Skeletal muscle satellite cell (primary cell): Measurements from ENCODE around the gene STX12.
"Not testable (repeated sequence)": the region's sequence is repeated elsewhere in the genome, so short reads cannot be mapped to it uniquely, and the experiment has no call there.

Experiments
- H3K27me3 ChIP-seq: 2 replicates; pipeline ENCODE4 v1.7.0; 2013; ENCODE audit warnings: low read length; ENCODE audit not compliant: control insufficient read depth, insufficient read depth
- H3K36me3 ChIP-seq: 2 replicates; pipeline ENCODE4 v1.7.0; 2013; ENCODE audit warnings: mild to moderate bottlenecking, control low read depth, low read length; ENCODE audit not compliant: insufficient read depth
- H3K4me1 ChIP-seq: 2 replicates; pipeline ENCODE4 v1.7.0; 2013; ENCODE audit warnings: low read length; ENCODE audit not compliant: control insufficient read depth, insufficient read depth
- H3K4me2 ChIP-seq: 2 replicates; pipeline ENCODE4 v1.7.0; 2013; ENCODE audit warnings: mild to moderate bottlenecking, low read length
- H3K4me3 ChIP-seq: 2 replicates; pipeline ENCODE4 v1.7.0; 2013; ENCODE audit warnings: low read length
- H3K9ac ChIP-seq: 2 replicates; pipeline ENCODE4 v1.7.0; 2013; ENCODE audit warnings: mild to moderate bottlenecking, low read depth, low read length, moderate library complexity
- H3K9me3 ChIP-seq: replicated peaks from 2 replicates; pipeline ENCODE4 v1.7.0; 2013; ENCODE audit warnings: mild to moderate bottlenecking, control low read depth, low read length

Gene STX12

GRCh38 chr1:27776276-27776675 lies 3.3 kb downstream of the STX12 start:
- not testable (repeated sequence) for H3K27me3 ChIP-seq, H3K4me2 ChIP-seq, H3K36me3 ChIP-seq, H3K4me3 ChIP-seq, H3K9me3 ChIP-seq, H3K9ac ChIP-seq
- peaks cover 22% of the 10 kb centered on the region for H3K4me1 ChIP-seq

- Histone ChIP-seq H3K9ac (no peak overlapping the region), H3K4me2 (no peak overlapping the region), H3K4me1 (peaks cover 16% of the 10 kb centered on the region), H3K36me3 (peaks cover 13% of the 10 kb centered on the region), H3K27me3 (no peaks in the 10 kb centered on the region), H3K9me3 (no peaks in the 10 kb centered on the region), H3K4me3 (no peak overlapping the region)
Observed at GRCh38 chr1:27778056-27778455, 5.0 kb downstream of the STX12 start.

- Histone ChIP-seq H3K4me3 (no peak overlapping the region), H3K27me3 (no peaks in the 10 kb centered on the region), H3K4me2 (no peak overlapping the region), H3K36me3 (peaks cover 13% of the 10 kb centered on the region), H3K9ac (no peak overlapping the region), H3K9me3 (no peaks in the 10 kb centered on the region), H3K4me1 (peaks cover 15% of the 10 kb centered on the region)
Observed at GRCh38 chr1:27779122-27779521, 6.1 kb downstream of the STX12 start.

- H3K4me2 ChIP-seq = no peak overlapping the region
- H3K27me3 ChIP-seq = no peaks in the 10 kb centered on the region
- no peak overlapping the region for H3K9ac ChIP-seq
- H3K4me3 ChIP-seq = no peak overlapping the region
- H3K36me3 ChIP-seq = peaks cover 7% of the 10 kb centered on the region
- no peaks in the 10 kb centered on the region for H3K9me3 ChIP-seq
- H3K4me1 ChIP-seq = peaks cover 8% of the 10 kb centered on the region
Observed at GRCh38 chr1:27782950-27783349, 9.9 kb downstream of the STX12 start.

- Histone ChIP-seq H3K9ac (no peak overlapping the region), H3K4me2 (no peak overlapping the region), H3K9me3 (no peaks in the 10 kb centered on the region), H3K4me1 (peaks cover 23% of the 10 kb centered on the region), H3K4me3 (no peak overlapping the region), H3K27me3 (no peaks in the 10 kb centered on the region), H3K36me3 (peaks cover 7% of the 10 kb centered on the region)
Observed at GRCh38 chr1:27784700-27785099, 11.7 kb downstream of the STX12 start.

- peaks cover 15% of the 10 kb centered on the region for H3K36me3 ChIP-seq
- no peak overlapping the region for H3K4me2 ChIP-seq
- no peak overlapping the region for H3K4me3 ChIP-seq
- no peaks in the 10 kb centered on the region for H3K27me3 ChIP-seq
- no peak overlapping the region for H3K9ac ChIP-seq
- peaks cover 25% of the 10 kb centered on the region for H3K4me1 ChIP-seq
- H3K9me3 ChIP-seq = no peaks in the 10 kb centered on the region
Observed at GRCh38 chr1:27785781-27786455, 12.9 kb downstream of the STX12 start.

- peaks cover 13% of the 10 kb centered on the region for H3K36me3 ChIP-seq
- H3K4me2 ChIP-seq = no peak overlapping the region
- H3K27me3 ChIP-seq = no peaks in the 10 kb centered on the region
- no peaks in the 10 kb centered on the region for H3K9me3 ChIP-seq
- H3K9ac ChIP-seq = no peak overlapping the region
- H3K4me3 ChIP-seq = no peak overlapping the region
- H3K4me1 ChIP-seq = peaks cover 25% of the 10 kb centered on the region
Observed at GRCh38 chr1:27787895-27788294, 14.9 kb downstream of the STX12 start.

GRCh38 chr1:27789540-27790041 lies 16.6 kb downstream of the STX12 start:
- no peaks in the 10 kb centered on the region for H3K9me3 ChIP-seq
- no peaks in the 10 kb centered on the region for H3K27me3 ChIP-seq
- H3K9ac ChIP-seq = peak overlapping the region; percentile 40
- H3K36me3 ChIP-seq = peaks cover 25% of the 10 kb centered on the region
- H3K4me2 ChIP-seq = peak overlapping the region; percentile 32
- peaks cover 25% of the 10 kb centered on the region for H3K4me1 ChIP-seq
- no peak overlapping the region for H3K4me3 ChIP-seq

GRCh38 chr1:27790270-27790669 lies 17.3 kb downstream of the STX12 start:
- Histone ChIP-seq H3K4me1 (peaks cover 27% of the 10 kb centered on the region), H3K36me3 (peaks cover 30% of the 10 kb centered on the region)
- H3K9me3 ChIP-seq, H3K4me2 ChIP-seq, H3K4me3 ChIP-seq, H3K27me3 ChIP-seq, H3K9ac ChIP-seq: not testable (repeated sequence)

- Histone ChIP-seq H3K36me3 (peaks cover 62% of the 10 kb centered on the region), H3K4me1 (peaks cover 4% of the 10 kb centered on the region), H3K9ac (no peak overlapping the region), H3K4me3 (no peak overlapping the region), H3K9me3 (no peaks in the 10 kb centered on the region), H3K27me3 (no peaks in the 10 kb centered on the region), H3K4me2 (no peak overlapping the region)
Observed at GRCh38 chr1:27795601-27796000, 22.6 kb downstream of the STX12 start.

- Histone ChIP-seq H3K9ac (no peak overlapping the region), H3K4me2 (no peak overlapping the region), H3K36me3 (peaks cover 52% of the 10 kb centered on the region), H3K4me1 (no peaks in the 10 kb centered on the region), H3K27me3 (no peaks in the 10 kb centered on the region), H3K4me3 (no peak overlapping the region), H3K9me3 (no peaks in the 10 kb centered on the region)
Observed at GRCh38 chr1:27804791-27805190, 31.8 kb downstream of the STX12 start.

GRCh38 chr1:27806758-27807157 lies 33.7 kb downstream of the STX12 start:
- Histone ChIP-seq H3K4me3 (no peak overlapping the region), H3K9ac (no peak overlapping the region), H3K9me3 (no peaks in the 10 kb centered on the region)

More at GRCh38 chr1:27806758-27807157, 33.7 kb downstream of the STX12 start:
- Histone ChIP-seq H3K4me2 (no peak overlapping the region), H3K4me1 (no peaks in the 10 kb centered on the region), H3K36me3 (peaks cover 46% of the 10 kb centered on the region), H3K27me3 (no peaks in the 10 kb centered on the region)
